Stimulated activated CD8-positive, alpha-beta memory T cell treated with anti-CD3 and anti-CD28 coated beads, Interleukin-15, amount 100 ng/mL, for 4 hours (primary cell): ENCODE results near the gene TTC39B.
A peak's percentile ranks its signal among the peaks of the same experiment; 100 is the strongest.

Source experiments
- DNase-seq, 2 donors: peaks; one replicate each; pipeline ENCODE4 v3.0.0-alpha.2; 2020; ENCODE audit warnings: low read depth in 2 of 2

The TTC39B gene

DNA sequence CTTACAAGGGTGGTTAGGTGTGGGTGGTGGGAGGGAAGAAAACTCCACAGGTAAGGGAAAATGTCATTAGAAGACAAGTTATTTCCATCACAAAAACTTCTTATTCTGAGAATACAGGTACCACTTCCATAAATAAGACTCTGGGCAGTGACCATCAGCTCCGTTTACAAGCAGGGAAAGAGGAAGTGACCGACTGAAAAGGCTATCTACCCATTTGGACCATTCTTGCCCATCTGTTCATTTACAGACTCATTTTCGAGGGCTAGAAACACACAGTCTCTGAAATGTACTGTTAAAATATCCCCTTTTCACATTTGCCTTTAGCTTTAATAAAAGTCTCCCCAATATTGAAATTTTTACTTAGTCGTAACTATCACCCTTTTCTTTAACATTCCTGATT, 79.5 kb downstream of the TTC39B start:
- no peak for DNase-seq

DNA sequence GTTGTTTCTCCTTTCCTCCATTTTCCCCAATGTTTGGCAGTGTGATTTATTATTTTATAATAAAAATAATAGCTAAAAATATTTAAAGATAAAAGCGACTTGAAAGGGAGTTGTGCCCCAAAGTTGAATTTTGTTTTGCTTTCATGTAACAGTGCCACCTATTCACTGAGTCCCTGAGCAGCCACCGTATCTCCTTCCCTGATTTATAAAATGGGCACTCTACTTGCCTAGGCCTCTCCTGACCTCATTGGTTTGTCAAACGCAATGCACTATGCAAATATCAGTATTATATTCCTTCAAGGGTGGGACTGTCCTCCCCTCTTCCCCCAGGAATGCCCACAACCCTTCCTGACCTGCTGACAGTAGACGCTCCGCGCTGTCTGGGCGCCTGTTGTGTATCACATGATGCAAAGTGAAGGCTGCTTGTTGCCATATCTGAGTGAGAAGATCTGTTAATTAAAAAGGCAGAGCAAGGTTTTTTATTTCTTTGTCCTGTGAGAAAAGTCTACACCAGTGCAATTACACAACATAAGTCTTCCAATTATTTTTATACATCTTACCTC, 81.4 kb downstream of the TTC39B start:
- DNase-seq = no peak

DNA sequence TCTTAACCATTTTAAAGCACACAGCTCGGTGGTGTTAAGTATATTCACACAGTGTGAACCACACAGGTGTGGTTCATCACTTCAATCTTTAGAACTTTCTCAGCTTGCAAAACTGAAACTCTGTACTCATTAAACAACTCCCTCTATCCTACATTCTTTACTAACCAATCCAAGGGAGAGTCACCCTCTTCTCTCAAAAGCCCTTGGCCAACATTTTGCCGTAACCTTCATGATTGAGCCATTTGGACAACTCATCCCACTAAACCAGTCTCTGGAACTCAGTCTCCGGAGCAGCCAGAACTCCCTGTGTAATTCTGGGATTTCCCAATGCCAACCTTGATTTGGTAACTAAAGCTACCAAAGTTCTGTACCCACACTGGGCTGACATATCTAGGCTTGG, 84.7 kb downstream of the TTC39B start:
- DNase-seq = no peak

DNA sequence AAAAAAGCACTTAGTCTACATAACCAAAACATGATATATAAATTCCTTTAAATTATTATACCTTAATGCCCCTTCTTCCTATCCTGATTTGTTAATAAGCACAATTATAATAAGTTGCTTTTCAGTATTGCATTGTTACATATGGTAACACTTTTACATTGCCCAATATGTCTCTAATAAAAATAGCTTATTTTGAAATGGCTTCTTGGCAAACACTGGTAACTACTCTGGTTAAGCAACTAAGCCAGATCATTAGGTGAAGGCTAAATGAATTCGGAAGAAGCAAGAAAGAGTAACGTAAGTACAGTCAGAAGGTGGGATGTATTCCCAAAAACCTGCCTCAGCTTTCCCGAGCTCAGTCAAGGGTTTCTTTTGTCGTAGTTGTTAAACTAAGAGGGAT, 85.3 kb downstream of the TTC39B start:
- DNase-seq = no peak

DNA sequence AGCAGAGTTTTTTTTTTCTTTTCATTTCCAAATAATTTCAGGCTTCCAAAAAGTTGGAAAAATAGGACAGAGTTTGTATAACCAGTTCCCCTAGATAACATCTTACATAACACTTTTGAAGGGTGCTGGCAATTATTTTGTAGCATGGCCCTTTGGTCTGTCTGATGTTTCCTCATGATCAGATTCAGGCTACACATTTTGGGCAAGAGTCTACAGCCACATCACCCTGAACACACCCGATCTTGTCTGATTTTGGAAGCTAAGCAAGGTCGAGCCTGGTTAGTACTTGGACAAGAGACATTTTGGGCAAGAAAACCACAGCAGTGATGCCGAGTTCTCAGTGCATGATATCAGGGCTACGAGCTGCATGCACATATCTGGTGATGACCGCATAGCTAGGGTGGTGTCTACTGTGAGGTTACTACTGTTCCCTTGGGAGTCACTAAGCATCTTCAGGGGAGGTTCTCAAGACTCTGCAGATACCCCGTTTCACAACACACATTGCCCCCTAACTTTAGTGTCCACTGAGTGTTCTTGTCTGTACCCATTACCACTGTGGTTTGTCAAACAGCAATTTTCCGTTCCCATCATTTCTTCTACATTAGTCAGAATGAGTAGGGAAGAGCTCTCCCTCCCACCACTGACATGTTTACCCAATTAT, 86.2 kb downstream of the TTC39B start:
- DNase-seq = no peak

DNA sequence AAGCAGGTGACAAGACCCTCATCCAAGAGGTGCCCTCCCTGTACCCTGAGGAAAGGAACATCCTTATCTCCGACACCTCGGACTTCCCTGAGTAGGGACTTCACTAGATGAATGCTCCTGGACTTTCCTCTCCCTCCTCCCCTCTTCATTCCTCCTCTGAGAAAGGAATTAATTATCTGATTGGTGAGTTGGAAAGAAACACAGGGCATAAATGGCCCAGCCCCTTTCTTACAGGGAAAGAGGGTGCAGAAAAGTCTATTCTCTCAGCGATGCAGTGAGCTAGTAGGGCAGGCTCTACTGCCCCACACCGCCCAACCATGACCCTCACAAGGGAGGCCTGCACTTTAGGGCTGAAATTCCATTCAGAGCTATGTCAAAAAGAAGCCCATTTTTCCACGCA, 87.5 kb downstream of the TTC39B start:
- no peak for DNase-seq

DNA sequence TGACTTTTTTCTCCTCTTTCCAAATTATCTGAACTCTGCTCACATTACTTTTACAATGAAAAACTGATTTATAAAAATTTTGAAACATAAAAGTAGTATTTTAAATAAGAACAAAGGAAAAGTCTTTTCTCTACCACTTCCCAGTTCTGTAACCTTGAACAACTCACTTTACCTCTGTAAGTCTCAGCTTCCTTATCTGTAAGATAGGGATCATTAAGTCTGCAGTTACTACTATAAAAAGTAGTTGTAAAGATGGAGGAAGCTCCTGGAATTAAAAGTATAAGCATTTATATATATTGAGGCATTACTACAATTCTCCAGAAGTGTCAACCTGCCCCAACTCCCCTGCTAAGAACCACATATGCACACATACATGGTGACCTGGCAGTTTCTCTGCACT, 88.0 kb downstream of the TTC39B start:
- DNase-seq = no peak

DNA sequence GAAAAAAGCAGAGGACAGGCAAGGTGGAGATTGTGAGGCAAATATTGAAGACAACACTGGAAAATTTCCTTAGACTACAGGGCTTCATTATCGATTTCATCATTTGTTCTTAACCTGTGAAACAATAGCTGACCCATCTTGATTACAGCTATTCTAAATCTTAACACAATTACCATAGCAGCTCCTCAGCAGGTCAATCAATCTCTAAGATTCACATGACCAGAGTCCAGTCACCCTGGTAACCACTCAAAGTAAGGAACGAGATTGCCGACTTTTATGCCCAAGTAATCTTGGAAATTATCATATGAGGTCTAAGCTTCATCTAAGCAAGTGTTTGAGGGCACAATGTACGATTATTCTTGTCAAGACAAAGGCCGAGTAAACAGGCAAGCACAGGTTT, 93.8 kb downstream of the TTC39B start:
- DNase-seq = no peak

DNA sequence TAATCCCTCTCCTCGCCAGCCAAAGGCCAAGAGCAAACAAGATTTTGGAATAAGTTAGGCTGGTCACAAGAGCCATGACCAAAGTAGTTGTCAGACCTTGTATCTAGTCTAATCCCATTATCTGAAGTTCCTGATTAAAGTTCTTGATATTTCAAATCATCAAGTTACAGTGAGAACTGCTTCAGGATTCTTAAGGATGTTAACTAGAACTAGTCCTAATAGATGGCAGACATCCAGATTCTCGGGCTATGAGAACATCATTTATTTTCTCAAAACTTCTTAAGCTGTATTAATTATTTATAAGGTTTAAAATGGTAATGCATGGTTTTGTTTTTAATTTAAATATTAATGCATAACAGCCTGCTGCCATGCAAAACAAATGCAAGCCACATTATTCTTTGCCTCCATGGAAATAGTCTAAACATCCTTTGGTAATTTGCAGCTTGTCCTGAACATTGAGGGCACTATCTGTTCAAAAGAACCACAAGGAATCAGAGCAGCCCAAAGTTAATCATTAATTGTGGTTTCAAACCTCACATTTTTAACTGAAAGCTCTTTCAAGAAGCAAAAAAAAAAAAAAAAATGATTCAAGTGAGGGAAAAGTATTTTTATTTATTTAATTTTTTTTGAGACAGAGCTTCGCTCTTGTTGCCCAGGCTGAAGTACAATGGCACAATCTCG, 95.1 kb downstream of the TTC39B start:
- DNase-seq = no peak

DNA sequence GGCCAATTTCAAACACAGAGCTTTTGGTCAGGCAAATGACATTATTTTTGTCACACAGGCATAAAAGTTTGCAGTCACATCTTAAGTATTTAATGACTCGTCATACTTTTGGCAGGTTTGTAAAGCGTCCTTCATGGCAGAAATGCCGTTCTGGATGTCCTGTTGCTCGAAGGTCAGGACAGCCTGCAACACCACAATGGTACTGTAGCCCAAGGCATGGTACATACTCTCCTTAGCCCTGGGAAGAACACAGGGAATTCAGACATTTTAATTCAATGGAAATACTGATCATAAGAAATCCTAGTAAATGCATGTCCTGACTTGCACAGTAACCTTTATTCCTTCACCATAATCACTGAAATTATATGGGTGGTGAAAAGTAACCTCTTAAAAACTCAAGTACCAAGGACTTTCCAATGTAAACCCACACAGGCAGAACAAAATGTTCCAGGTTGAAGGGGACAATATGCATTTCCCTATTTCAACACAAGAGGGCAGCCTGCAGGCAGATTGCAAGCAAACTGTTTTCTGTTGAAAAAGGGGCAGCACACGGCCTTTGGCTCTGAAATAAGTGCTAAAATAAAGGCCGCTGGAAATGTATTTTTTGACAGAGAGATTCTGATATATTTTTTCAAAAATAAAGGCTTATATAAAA, 95.7 kb downstream of the TTC39B start:
- peak; percentile 5 to 30 for DNase-seq

DNA sequence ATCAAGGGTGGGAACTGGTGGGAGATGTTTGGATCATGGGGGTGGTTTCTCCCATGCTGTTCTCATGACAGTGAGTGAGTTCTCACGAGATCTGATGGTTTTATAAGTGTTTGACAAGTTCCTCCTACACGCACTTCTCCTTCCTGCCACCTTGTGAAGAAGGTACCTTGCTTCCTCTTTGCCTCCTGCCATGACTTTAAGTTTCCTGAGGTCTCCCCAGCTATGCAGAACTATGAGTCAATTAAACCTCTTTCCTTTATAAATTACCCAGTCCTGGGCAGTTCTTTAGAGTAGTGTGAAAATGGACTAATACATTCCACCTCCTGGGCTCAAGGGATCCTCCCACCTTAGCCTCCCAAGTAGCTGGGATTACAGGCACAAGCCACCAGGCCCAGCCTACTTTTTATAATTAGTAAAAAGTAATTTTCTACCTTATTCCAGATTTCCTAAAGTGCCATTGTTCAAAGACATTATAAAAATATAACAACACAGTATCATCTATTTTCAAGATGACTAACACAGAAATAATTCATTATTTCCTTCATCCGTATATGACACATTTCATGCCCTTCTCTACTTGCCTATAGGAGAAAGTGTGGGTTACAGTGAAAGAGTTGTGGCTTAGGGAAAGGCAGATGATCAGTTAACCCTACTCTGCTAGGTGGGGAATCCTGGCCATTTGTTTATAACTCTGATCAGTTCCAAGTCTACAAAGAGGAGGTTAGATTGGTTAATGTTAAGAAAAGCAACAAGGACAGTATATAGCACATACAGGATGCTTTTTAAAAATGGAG, 99.9 kb downstream of the TTC39B start:
- DNase-seq = no peak

DNA sequence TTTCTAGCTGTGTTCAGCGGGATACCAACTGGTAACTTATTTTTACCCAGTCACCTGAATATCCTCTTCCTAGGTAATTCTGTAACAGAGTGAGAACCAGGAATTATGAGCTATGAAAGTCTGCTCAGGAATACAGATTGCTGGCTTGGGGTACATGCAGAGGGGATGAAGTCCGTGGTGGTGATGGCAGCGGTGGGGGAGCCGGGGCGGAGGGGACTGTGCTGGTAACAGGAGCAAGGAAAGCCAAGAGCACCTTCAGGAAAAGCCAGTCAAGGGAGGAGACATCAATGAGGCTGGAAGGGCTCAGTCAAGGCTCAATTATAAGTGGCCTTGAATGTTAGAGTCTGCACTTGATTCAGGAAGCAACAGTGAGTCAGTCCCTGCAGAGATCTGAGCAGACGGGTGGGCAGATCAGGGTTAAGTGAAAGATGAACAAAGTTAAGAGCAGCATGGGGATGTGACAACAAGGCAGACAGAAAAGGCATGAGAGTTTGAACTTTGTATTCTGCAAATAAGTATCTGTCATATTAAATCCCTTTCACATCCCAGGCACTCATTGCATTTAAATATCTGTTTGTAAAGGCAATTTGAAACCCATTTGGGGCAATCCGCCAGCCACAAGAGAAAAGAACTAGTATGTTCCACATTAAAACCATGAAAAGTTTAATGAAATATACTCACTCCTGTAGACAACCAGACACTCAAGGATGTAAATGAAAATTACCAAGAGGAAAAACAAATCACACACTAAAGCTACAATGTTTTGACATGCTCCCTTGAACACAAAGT, 101.2 kb downstream of the TTC39B start:
- no peak for DNase-seq

DNA sequence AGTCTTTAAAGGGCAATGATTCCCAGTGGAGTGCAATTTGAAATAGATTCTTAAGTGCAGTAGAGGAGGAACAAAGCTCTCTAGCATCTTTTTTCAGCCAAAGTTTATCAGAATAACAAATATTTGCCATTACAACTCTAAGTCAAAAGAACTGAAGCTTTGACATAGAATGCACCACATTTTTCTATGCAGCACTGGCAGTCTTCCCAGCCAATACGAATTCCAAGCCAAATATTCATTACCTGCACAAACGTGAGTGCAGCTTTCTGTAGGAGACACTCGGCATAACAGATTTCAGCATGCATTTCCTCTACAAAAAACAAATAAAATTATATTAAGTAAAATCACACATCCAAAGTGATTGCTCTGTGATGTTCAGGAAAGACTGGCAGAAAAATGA, 103.4 kb downstream of the TTC39B start:
- no peak for DNase-seq

DNA sequence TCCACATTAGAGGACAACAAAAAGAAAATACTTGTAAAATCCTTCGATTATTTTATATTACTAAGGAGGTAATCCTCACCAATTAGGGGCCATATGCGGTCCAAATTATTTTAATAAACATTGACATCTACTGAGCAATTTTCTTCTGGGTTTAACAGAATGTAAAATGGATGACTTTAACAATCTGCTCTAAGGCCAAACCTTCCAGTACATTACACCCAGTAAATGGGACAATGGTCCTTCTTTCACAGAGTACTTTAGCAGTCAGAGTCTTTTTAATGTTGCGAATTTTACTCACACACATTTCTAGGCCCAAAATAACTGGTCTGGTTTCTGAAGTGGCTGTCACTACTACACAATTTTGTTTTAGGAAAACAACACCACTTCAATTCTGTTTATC, 106.9 kb downstream of the TTC39B start:
- no peak for DNase-seq

DNA sequence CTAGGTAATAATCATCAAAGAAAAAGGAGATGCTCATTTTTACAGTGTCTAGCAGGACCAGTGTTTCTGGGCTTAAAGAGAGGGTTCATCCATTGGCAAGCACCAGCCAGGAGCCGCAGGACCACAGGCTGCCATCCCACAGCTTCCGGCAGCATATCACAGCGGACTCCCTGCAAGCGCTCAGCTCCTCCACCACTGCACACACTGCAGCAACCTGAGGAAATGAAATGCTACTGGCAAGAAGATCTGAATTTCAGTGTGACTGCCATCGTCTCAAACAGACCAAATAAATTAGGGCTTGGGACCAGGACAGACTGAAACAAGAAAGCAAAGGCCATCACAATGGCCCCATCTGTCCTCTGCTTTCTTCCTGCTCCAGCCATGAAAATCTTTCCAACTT, 114.2 kb downstream of the TTC39B start:
- DNase-seq = no peak

DNA sequence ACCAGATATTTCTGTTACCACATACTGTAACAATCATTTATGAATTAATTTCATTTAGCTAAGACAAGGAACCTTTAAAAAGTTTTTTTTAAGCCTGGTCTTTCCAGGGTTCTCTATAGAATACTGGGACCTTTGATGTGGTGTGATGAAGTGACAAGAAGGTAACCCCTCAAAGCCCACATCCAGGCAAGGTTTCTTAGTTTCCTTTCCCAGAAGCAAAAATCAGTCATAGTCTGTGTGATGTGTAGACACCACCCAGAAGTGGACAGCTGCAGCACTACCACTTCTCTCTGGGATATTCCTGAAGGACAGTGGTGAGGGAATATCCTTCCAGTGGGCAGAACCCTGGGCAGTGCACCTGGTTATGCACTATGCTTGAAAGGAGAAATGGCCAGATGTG, 115.6 kb downstream of the TTC39B start:
- no peak for DNase-seq

DNA sequence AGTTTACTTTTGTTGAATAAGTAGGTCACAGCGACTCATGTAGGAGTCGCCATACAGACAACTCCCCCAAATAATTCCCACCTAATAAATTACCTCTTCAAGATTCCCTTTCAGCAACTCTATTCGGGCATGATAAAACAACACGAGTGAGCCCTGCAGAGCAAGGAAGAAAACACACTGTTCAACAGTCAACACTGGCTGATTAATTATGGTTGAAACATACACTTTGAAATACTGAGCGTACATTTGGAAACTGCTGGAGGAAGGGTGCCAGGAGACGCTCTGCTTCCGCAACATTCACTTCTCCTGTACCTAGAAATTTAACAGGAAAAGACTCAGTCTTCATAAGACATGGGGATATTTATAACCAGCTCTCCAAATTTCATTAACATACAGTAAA, 117.5 kb downstream of the TTC39B start:
- no peak for DNase-seq

DNA sequence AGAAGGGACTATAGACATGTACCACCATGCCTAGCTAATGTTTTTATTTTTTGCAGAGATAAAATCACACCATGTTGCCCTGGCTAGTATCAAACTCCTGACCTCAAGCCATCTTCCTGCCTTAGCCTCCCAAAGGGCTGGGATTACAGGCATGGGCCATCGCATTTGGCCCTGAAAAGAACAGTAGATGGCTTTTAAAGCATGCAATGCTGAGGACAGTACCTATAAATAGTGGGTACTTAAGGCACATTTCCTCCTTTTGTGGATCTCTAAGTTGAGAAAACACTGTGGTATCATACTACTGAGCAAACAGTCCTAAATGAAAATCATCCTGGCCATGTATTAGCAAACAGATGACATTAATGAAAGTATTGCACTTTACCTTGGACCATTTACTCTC, 119.4 kb downstream of the TTC39B start:
- DNase-seq = no peak

DNA sequence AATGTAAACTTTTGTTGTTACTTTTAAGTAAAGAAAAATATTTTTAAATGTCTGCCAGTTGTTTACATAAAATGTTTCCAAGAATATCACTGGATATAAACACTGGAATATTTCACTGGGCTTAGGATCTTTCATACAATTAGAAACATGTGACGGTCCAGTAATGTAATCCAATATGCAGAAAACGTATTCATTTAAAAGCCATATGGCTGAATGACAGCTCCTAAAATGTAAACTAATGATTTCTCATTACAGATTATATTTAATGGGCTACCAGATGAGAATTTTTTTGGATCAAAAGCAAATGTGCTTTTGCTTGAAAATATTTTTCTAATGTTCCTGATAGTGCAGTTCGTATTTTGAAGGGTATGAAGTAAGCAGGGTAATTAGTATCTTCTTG, 124.3 kb downstream of the TTC39B start:
- no peak for DNase-seq

DNA sequence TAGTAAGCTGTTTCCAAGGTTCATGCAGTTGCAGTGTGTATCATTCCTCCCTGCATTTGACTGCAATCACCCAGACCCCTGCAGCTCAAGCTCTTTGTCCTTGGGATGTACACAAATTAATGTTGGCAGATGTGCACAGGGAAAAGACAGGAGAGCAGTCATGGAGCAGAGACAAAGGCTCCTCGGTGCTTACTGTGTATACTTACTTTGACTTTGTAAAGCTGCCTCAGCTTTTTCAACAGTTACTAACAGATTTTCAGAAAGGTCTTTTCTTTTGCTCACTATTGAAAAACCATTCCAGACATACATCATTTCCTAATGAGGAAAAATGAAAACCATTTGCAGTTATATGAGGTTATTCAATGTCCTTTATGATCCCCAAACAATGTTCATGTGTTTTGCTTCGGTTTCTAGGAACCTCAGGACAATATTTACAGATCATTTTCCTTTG, 124.9 kb downstream of the TTC39B start:
- DNase-seq = no peak

DNA sequence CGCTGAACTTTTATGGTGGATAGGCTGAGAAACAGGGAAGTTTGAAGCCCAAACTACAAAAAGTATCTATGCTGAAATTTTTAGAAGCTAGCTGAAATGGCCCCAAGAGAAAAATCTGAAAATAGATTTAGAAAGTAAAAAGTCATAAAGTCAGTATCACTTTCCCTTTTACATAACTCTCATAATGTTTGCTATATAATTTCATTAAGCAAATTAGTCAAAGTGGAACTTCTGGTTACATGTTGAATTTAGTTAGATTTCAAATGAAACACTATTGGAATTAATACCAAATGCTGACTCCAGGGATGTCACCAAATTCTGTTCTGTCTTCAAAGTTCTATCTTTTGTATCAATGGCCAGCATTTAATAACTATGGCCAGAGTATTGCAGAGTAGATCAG, 126.9 kb downstream of the TTC39B start:
- no peak for DNase-seq
